A673 (cell line): ENCODE data around the gene SLC25A21. TPM values are rescaled to one million over a fixed set of nuclear protein-coding genes. Genes with fewer than 3 reads are reported as not detected.

Experiments used
- BruUV-seq: library from RNA; stranded (reverse); fragments of 400-500 nt; replicated peaks from 2 replicates; lab custom pipeline; 2021; lab: Mats Ljungman, UMichigan
- CTCF ChIA-PET: fragments of 300-600 bp; sonication (Branson Sonifier 250); formaldehyde crosslinking; loops from one replicate; lab custom pipeline; 2022; ENCODE audit warnings: antibody characterized with exemption; lab: Charles Lee
- POLR2A ChIA-PET: fragments of 300-600 bp; sonication (Branson Sonifier 250); formaldehyde crosslinking; loops from one replicate; lab custom pipeline; 2022; ENCODE audit warnings: antibody characterized with exemption; ENCODE audit not compliant: low non-redundant PET; lab: Charles Lee
- DNase-seq: peaks from one replicate; pipeline ENCODE4 v3.0.0-alpha.2; 2015; ENCODE audit warnings: low spot score
- H3K27ac ChIP-seq: fragments of 200-600 bp; sonication (generic); 2 replicates; pipeline ENCODE4 v1.5.1; 2016; ENCODE audit warnings: mixed run types, low read depth, mild to moderate bottlenecking, mixed read lengths, antibody characterized with exemption, low read length; ENCODE audit not compliant: poor library complexity, severe bottlenecking
- H3K27me3 ChIP-seq: fragments of 200-600 bp; sonication (generic); replicated peaks from 2 replicates; pipeline ENCODE4 v1.6.1; 2017; ENCODE audit warnings: mixed run types, low read depth, mild to moderate bottlenecking, mixed read lengths, antibody characterized with exemption, low read length; ENCODE audit not compliant: insufficient read depth, poor library complexity
- H3K36me3 ChIP-seq: fragments of 200-600 bp; sonication (generic); 2 replicates; pipeline ENCODE4 v1.6.1; 2016; ENCODE audit warnings: mixed run types, mild to moderate bottlenecking, mixed read lengths, antibody characterized with exemption, low read length; ENCODE audit not compliant: insufficient read depth, poor library complexity, severe bottlenecking
- H3K4me1 ChIP-seq: fragments of 200-600 bp; sonication (generic); 2 replicates; pipeline ENCODE4 v1.6.1; 2017; ENCODE audit warnings: mixed run types, mild to moderate bottlenecking, mixed read lengths, antibody characterized with exemption, low read length; ENCODE audit not compliant: insufficient read depth, poor library complexity, severe bottlenecking
- H3K4me3 ChIP-seq: fragments of 200-600 bp; sonication (generic); 2 replicates; pipeline ENCODE4 v1.5.1; 2016; ENCODE audit warnings: low read depth, mixed run types, mild to moderate bottlenecking, mixed read lengths, low read length; ENCODE audit not compliant: poor library complexity, severe bottlenecking
- H3K9me3 ChIP-seq: fragments of 200-600 bp; sonication (generic); 2 replicates; pipeline ENCODE4 v1.6.1; 2016; ENCODE audit warnings: mixed run types, low read depth, mild to moderate bottlenecking, mixed read lengths, antibody characterized with exemption, low read length; ENCODE audit not compliant: poor library complexity, severe bottlenecking
- CTCF ChIP-seq: fragments of 300-800, 200-600 bp; sonication (generic); conservative IDR thresholded peaks from 2 replicates; pipeline ENCODE4 v1.5.1; 2017; ENCODE audit warnings: low read depth, mild to moderate bottlenecking, antibody characterized with exemption, low read length, moderate library complexity, mixed read lengths
- EZH2 ChIP-seq: fragments of 200-600 bp; sonication (generic); IDR thresholded peaks from 2 replicates; pipeline ENCODE4 v1.6.1; 2017; ENCODE audit warnings: borderline replicate concordance, low read depth, mild to moderate bottlenecking, mixed read lengths, antibody characterized with exemption, low read length; ENCODE audit not compliant: poor library complexity, severe bottlenecking
- intact Hi-C: fragments of 100-400 bp; cut with micrococcal nuclease; formaldehyde crosslinking; loops from one replicate; pipeline ENCODE4 v1.10.0; 2022; ENCODE audit not compliant: unreplicated experiment
- total RNA-seq: library from RNA; stranded (reverse); gene quantifications from 2 replicates; pipeline ENCODE4 v1.2.3, GENCODE V29; 2021

Gene SLC25A21
- total RNA-seq, 1 experiment from 2014 or later: 4.7 TPM

GRCh38 chr14:36683083-36683724 lies 489.2 kb downstream of the SLC25A21 start:
- CTCF ChIA-PET: no interaction called here
- H3K36me3 ChIP-seq: peaks cover 14% of the 10 kb centered on the region
- H3K27ac ChIP-seq: no peak overlapping the region
- POLR2A ChIA-PET: no interaction called here
- no peaks in the 10 kb centered on the region for H3K27me3 ChIP-seq
- intact Hi-C loops: no loop called here
- TF ChIP-seq EZH2: no peak
- TF ChIP-seq CTCF: no peak
- H3K4me1 ChIP-seq: peaks cover 22% of the 10 kb centered on the region
- no peaks in the 10 kb centered on the region for H3K9me3 ChIP-seq
- no peak overlapping the region for H3K4me3 ChIP-seq
- no peak for DNase-seq
- BruUV-seq: no TSS peak

- TF ChIP-seq EZH2 (no peak), CTCF (no peak)
- POLR2A ChIA-PET: no interaction called here
- BruUV-seq: no TSS peak
- no peak for DNase-seq
- Histone ChIP-seq H3K4me3 (no peak overlapping the region), H3K9me3 (no peaks in the 10 kb centered on the region), H3K36me3 (peaks cover 23% of the 10 kb centered on the region), H3K27me3 (no peaks in the 10 kb centered on the region), H3K4me1 (peaks cover 22% of the 10 kb centered on the region), H3K27ac (no peak overlapping the region)
- CTCF ChIA-PET: no interaction called here
- intact Hi-C loops: no loop called here
These were observed 490.1 kb downstream of the SLC25A21 start for GRCh38 chr14:36682338-36682737.

- Histone ChIP-seq H3K4me3 (no peak overlapping the region), H3K9me3 (no peaks in the 10 kb centered on the region), H3K4me1 (no peaks in the 10 kb centered on the region), H3K27ac (no peak overlapping the region), H3K36me3 (peaks cover 56% of the 10 kb centered on the region), H3K27me3 (no peaks in the 10 kb centered on the region)
- no peak for TF ChIP-seq CTCF
- CTCF ChIA-PET: no interaction called here
- intact Hi-C loops: no loop called here
- no peak for DNase-seq
- BruUV-seq: no TSS peak
- POLR2A ChIA-PET: no interaction called here
These were observed 496.2 kb downstream of the SLC25A21 start for GRCh38 chr14:36676236-36676635.
